Right lobe of liver (tissue), 6 donors: ENCODE data around the gene REV3L. TPM values are rescaled to one million over a fixed set of nuclear protein-coding genes. Genes with fewer than 3 reads are reported as not detected.

Experiments used
- ATAC-seq, 4 donors: fragments of 200-7000 bp; cut with Tn5 transposase; one replicate each; pipeline ENCODE4 v1.9.1; 2020; ENCODE audit warnings: mild to moderate bottlenecking in 4 of 4, moderate library complexity in 4 of 4
- DNase-seq, 3 donors: peaks; one replicate each; pipeline ENCODE4 v3.0.0-alpha.2; 2020
- H3K27ac ChIP-seq, 3 donors: fragments of 200-600 bp; one replicate each; pipeline ENCODE4 v1.8.0; 2022
- H3K27me3 ChIP-seq, 2 donors: fragments of 200-600 bp; one replicate each; pipeline ENCODE4 v1.8.0; 2022
- H3K36me3 ChIP-seq, 4 donors: fragments of 200-600 bp; sonication (generic) in 1 of 4; one replicate each; pipeline versions ENCODE4 v1.5.1 to v1.8.0; 2017 to 2022; ENCODE audit warnings: control low read depth in 1 of 4
- H3K4me1 ChIP-seq, 4 donors: fragments of 200-600 bp; sonication (generic) in 1 of 4; one replicate each; pipeline versions ENCODE4 v1.5.1 to v1.8.0; 2017 to 2022; ENCODE audit warnings: control low read depth in 1 of 4
- H3K4me3 ChIP-seq, 3 donors: fragments of 200-600 bp; one replicate each; pipeline ENCODE4 v1.8.0; 2022
- H3K9me3 ChIP-seq, 4 donors: fragments of 200-600 bp; sonication (generic) in 1 of 4; one replicate each; pipeline versions ENCODE4 v1.5.1 to v1.8.0; 2017 to 2022; ENCODE audit warnings: control low read depth in 1 of 4
- POLR2A ChIP-seq: fragments of 450-650 bp; IDR thresholded peaks from one replicate; pipeline ENCODE4 v1.6.1; 2017; ENCODE audit warnings: antibody characterized with exemption, mild to moderate bottlenecking
- WGBS: methylation state at CpG from one replicate; pipeline ENCODE4 v1.1.6; 2018; ENCODE audit warnings: low coverage, low lambda C conversion rate; ENCODE audit not compliant: insufficient coverage; ENCODE audit errors: missing lambda C conversion rate; 5-methylcytosine and 5-hydroxymethylcytosine counted together
- intact Hi-C, 2 donors: fragments of 100-400 bp; cut with DNase I; formaldehyde crosslinking; loops; one replicate each; pipeline versions ENCODE4 v1.11.2 to v1.14.1; 2022
- total RNA-seq, 6 experiments: library from RNA; depleted of rRNA in 2 of 6; stranded (reverse); fragments of >200 nt in 2 of 6; fragmentation: NEBNext Ultra II Directional in 3 of 6; extraction: Animal tissue kit (Norgen Biotek cat#: 25700) in 3 of 6; gene quantifications; one replicate each; pipeline versions ENCODE4 v1.1.0 to v1.2.4, GENCODE V29; 2016 to 2023
- TF ChIP-seq, protein P1 (sequence below), 4 donors: fragments of 200-600 bp in 3 of 4; fragments of 450-650 bp in 1 of 4; IDR thresholded peaks; one replicate each; pipeline versions ENCODE4 v1.5.1 to v1.8.0; 2016 to 2022; ENCODE audit warnings: antibody characterized with exemption in 4 of 4, mild to moderate bottlenecking in 2 of 4
- donor health status: DM: no; HTN: yes; CAD: no.
- donor health status: DM: no; HTN: no; CAD: no.
- donor health status: DM: no; HTN: no; CAD: no.
- donor health status: DM: no; HTN: yes; CAD: no.
- donor health status: DM: no; HTN: yes; CAD: no.

REV3L gene
- total RNA-seq, 6 experiments from 2014 or later, result 9.3 to 21.4 (median 12.5) TPM

DNA sequence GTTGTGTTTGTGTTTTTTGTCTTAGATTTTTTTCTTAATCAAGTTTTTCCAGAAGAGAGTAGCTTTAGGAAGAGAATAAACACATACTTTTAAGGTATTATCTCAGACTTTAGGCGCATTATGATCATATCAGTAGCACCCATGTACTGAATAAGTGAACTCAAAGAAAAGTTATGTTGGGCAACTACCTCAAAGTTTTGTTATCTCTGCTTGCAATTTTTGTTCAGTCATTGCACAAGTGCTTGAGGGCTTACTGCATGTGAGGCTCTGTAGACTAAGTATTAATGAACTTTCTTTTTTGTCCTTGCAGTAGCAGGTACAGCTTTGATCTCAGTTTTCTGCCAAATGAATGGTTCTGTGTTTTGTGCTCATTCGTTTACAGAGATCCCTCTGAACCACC lies 206.7 kb downstream of the REV3L start:
- Histone ChIP-seq H3K4me1 (peaks cover 0 to 39% (median 6%) of the 10 kb centered on the region in 4 donors), H3K4me3 (no peak overlapping the region), H3K27ac (peak overlapping the region in 1 of 3 donors; percentile 9), H3K27me3 (no peaks in the 10 kb centered on the region), H3K9me3 (no peaks in the 10 kb centered on the region), H3K36me3 (peaks cover 0 to 4% (median 0%) of the 10 kb centered on the region in 4 donors)
- intact Hi-C loops, result no loop called here
- ATAC-seq (peak in 3 of 4 donors; percentile 56 to 69 (median 67)), DNase-seq (no peak)
- 56% methylated on average over 2 of the region's 2 CpGs for WGBS
- TF ChIP-seq, protein P1, sequence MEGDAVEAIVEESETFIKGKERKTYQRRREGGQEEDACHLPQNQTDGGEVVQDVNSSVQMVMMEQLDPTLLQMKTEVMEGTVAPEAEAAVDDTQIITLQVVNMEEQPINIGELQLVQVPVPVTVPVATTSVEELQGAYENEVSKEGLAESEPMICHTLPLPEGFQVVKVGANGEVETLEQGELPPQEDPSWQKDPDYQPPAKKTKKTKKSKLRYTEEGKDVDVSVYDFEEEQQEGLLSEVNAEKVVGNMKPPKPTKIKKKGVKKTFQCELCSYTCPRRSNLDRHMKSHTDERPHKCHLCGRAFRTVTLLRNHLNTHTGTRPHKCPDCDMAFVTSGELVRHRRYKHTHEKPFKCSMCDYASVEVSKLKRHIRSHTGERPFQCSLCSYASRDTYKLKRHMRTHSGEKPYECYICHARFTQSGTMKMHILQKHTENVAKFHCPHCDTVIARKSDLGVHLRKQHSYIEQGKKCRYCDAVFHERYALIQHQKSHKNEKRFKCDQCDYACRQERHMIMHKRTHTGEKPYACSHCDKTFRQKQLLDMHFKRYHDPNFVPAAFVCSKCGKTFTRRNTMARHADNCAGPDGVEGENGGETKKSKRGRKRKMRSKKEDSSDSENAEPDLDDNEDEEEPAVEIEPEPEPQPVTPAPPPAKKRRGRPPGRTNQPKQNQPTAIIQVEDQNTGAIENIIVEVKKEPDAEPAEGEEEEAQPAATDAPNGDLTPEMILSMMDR (IDR thresholded peaks at IDR 0.05), result no peak

DNA sequence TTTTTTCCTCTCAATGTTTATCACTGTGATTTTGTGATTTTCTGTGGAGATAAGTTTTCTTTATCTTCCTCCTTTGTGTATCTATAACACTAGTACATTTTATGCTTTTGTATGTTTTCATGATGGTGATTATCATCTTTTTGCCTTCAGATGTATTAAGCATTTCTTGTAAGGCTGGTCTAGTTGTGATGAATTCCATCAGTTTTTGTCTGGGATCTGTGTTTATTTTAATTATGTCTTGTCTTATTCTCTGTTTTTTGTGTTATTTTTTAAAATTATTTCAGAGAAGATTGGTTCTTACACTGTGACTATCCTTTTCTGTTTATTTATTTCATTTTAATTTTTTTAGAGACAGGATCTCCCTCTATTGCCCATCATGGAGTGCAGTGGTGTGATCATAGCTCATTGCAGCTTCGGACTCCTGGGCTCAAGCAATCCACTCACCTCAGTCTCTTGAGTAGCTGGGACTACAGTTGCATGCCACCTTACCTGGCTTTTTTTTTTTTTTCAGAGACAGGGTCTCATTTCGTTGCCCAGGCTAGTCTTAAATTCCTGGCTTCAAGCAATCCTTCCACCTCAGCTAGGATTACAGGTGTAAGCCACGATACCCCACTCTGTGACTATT lies 208.3 kb downstream of the REV3L start:
- ATAC-seq (no peak), DNase-seq (no peak)
- TF ChIP-seq, protein P1 (IDR thresholded peaks at IDR 0.05), result no peak
- TF ChIP-seq POLR2A, result no peak
- Histone ChIP-seq H3K27ac (no peak overlapping the region), H3K4me3 (no peak overlapping the region), H3K27me3 (no peaks in the 10 kb centered on the region), H3K36me3 (peaks cover 0 to 4% (median 0%) of the 10 kb centered on the region in 4 donors), H3K4me1 (peaks cover 0 to 39% (median 6%) of the 10 kb centered on the region in 4 donors), H3K9me3 (no peaks in the 10 kb centered on the region)
- WGBS, result 89% methylated on average over 3 of the region's 3 CpGs
- intact Hi-C loops, result no loop called here

DNA sequence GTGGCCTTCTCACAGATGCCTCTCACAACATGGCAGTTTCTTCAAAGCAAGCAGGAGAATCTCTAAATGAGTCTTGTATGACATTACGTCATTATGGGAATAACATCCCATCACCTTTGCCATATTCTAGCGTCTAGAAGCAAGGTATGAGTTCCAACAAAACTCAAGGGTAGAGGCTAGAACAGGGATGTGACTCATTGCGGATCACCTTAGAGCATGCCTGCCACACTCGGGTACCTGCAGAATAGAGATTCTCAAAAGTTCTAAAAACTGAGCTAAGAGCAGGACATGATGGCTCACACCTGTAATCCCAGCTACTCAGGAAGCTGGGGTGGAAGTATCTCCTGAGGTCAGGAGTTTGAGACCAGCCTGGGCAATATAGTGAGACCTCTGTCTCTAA lies 212.9 kb downstream of the REV3L start:
- Histone ChIP-seq H3K27me3 (no peaks in the 10 kb centered on the region), H3K4me1 (no peaks in the 10 kb centered on the region), H3K9me3 (no peaks in the 10 kb centered on the region), H3K36me3 (peaks cover 0 to 18% (median 0%) of the 10 kb centered on the region in 4 donors), H3K4me3 (no peak overlapping the region), H3K27ac (no peak overlapping the region)
- TF ChIP-seq, protein P1 (IDR thresholded peaks at IDR 0.05), result no peak
- no peak for TF ChIP-seq POLR2A
- intact Hi-C loops, result no loop called here
- WGBS, result 94% methylated on average over 4 of the region's 4 CpGs
- DNase-seq (no peak), ATAC-seq (no peak)

DNA sequence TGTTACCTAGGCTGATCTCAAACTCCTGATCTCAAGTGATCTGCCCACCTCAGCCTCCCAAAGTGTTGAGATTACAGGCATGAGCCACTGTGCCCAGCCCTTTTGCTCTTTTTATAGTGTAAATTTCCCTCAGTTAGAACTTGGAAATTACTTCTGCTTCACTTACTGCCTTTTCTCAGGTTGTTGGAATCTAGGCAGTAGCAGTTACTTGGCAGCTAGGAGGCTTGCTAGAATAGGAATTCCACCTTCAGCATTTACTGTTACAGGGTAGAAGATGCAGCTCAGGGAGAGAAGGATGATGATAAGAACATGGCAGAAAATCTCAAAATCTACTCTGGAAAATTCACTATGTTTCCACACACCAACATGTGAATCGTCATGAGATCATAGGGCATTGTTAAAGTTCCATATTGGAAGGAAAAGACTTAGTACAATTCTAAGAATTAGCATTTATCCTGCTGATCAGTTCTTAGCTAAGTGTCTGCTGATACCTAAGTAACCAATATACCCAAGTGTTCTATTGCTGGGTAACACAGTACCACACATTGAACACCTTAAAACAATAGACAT lies 213.5 kb downstream of the REV3L start:
- intact Hi-C loops, result no loop called here
- Histone ChIP-seq H3K4me1 (no peaks in the 10 kb centered on the region), H3K36me3 (peaks cover 0 to 18% (median 0%) of the 10 kb centered on the region in 4 donors), H3K9me3 (no peaks in the 10 kb centered on the region), H3K27ac (no peak overlapping the region), H3K27me3 (no peaks in the 10 kb centered on the region), H3K4me3 (no peak overlapping the region)
- 91% methylated on average over 1 of the region's 1 CpG for WGBS
- TF ChIP-seq POLR2A, result no peak
- TF ChIP-seq, protein P1 (IDR thresholded peaks at IDR 0.05), result no peak
- DNase-seq (no peak), ATAC-seq (no peak)
